ENCODE data around the gene RNASE7. TPM values are rescaled to one million over a fixed set of nuclear protein-coding genes. Genes with fewer than 3 reads are reported as not detected.

The RNASE7 gene, protein sequence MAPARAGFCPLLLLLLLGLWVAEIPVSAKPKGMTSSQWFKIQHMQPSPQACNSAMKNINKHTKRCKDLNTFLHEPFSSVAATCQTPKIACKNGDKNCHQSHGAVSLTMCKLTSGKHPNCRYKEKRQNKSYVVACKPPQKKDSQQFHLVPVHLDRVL
- not detected for total RNA-seq (2021; fragmentation: NEBNext Ultra II Directional; extraction: Animal tissue kit (Norgen Biotek cat#: 25700))
- long read RNA-seq, result 0 reads

- Mint-ChIP-seq H3K4me3 (no peak within 1 kb of the TSS), H3K4me1 (ENCODE audit: low read depth) (peaks cover 54% of the 10 kb centered on the region), H3K9me3 (no peaks in the 10 kb centered on the region), H3K36me3 (ENCODE audit: low read depth) (no peaks in the 10 kb centered on the region), H3K27me3 (ENCODE audit: insufficient read depth) (peaks cover 23% of the 10 kb centered on the region), H3K27ac (no peak within 1 kb of the TSS)
- TF ChIP-seq, protein P1, sequence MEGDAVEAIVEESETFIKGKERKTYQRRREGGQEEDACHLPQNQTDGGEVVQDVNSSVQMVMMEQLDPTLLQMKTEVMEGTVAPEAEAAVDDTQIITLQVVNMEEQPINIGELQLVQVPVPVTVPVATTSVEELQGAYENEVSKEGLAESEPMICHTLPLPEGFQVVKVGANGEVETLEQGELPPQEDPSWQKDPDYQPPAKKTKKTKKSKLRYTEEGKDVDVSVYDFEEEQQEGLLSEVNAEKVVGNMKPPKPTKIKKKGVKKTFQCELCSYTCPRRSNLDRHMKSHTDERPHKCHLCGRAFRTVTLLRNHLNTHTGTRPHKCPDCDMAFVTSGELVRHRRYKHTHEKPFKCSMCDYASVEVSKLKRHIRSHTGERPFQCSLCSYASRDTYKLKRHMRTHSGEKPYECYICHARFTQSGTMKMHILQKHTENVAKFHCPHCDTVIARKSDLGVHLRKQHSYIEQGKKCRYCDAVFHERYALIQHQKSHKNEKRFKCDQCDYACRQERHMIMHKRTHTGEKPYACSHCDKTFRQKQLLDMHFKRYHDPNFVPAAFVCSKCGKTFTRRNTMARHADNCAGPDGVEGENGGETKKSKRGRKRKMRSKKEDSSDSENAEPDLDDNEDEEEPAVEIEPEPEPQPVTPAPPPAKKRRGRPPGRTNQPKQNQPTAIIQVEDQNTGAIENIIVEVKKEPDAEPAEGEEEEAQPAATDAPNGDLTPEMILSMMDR (IDR thresholded peaks at IDR 0.05), result no peak
- DNase-seq, result peak; percentile 54
Observed at GRCh38 chr14:21041676-21042433, at the start of gene RNASE7. Gene RNASE7, plus strand, starts transcription at chr14:21042362. Its CDS starts 631 bp downstream, at chr14:21042993.

DNA sequence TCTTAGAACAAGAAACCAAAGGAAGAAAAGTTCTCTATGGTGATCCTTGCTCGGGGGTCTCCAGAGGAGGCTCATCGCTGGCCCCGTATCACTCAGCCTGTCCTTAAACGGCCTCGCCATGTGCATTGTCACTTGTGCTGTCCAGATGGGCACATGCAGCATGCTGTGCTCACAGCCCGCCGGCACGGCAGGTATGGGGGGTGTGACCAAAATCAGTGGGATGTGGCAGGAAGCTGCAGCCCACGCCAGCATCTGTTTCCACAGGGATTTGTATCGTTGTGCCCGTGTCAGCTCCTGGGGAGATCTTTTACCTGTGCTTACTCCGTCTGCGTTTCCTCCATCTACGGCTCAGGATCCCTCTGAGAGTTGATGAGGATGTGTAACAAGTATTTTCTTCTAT is 45.6 kb upstream of the RNASE7 start:
- Mint-ChIP-seq H3K9me3 (no peaks in the 10 kb centered on the region), H3K4me3 (no peak overlapping the region), H3K36me3 (ENCODE audit: low read depth) (peaks cover 32% of the 10 kb centered on the region), H3K4me1 (ENCODE audit: low read depth) (peaks cover 27% of the 10 kb centered on the region), H3K27me3 (ENCODE audit: insufficient read depth) (no peaks in the 10 kb centered on the region), H3K27ac (no peak overlapping the region)
- TF ChIP-seq, protein P1 (IDR thresholded peaks at IDR 0.05), result no peak
- no peak for DNase-seq

GRCh38 chr14:20997115-20997514 is 45.0 kb upstream of the RNASE7 start:
- Mint-ChIP-seq H3K4me1 (ENCODE audit: low read depth) (peaks cover 22% of the 10 kb centered on the region), H3K4me3 (no peak overlapping the region), H3K27me3 (ENCODE audit: insufficient read depth) (no peaks in the 10 kb centered on the region), H3K27ac (no peak overlapping the region), H3K9me3 (no peaks in the 10 kb centered on the region), H3K36me3 (ENCODE audit: low read depth) (peaks cover 28% of the 10 kb centered on the region)
- no peak for DNase-seq
- TF ChIP-seq, protein P1 (IDR thresholded peaks at IDR 0.05), result no peak

DNA sequence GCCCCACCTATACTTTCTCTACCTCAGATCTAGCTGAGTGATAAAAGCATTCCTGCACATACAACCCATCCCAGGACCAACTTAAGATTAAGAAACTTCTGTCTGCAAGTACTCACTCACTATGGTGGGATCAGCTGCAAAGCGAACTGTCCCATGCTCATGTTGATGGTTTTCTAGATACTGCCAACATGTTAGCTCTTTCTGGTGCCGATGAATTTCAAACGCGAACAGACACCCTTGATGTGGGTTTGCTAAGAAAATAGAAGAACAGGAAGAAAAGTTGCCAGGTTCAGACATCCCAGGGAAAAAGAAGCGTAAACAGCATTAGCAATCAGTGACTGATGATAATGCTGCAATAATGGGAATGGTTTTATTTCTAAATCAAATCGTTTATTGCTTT is 44.6 kb upstream of the RNASE7 start:
- Mint-ChIP-seq H3K4me3 (no peak overlapping the region), H3K36me3 (ENCODE audit: low read depth) (peaks cover 27% of the 10 kb centered on the region)

DNA sequence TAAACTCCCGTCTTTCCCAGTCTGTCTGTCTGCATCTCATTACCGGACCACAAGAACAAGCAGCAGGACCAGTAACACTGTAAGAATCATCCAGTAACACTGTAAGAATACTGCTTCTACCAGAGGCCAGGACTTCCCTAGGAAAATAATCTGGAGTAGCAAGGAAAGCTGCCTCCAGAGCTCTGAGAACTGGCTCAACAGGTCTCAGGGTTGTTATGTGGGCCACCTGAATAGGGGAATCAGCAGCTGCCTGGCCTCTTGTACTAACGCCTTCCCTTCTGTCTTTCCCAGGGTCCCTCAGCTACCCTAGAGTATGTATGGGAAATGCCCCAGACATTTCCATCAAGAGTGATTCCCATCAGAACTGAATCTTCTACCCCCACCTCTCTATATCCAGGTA is 44.0 kb upstream of the RNASE7 start:
- Mint-ChIP-seq H3K36me3 (ENCODE audit: low read depth) (peaks cover 24% of the 10 kb centered on the region), H3K4me1 (ENCODE audit: low read depth) (peaks cover 21% of the 10 kb centered on the region), H3K27ac (peak overlapping the region; percentile 59; the same call in 1 of the 2 replicates), H3K9me3 (no peaks in the 10 kb centered on the region), H3K4me3 (no peak overlapping the region), H3K27me3 (ENCODE audit: insufficient read depth) (no peaks in the 10 kb centered on the region)
- TF ChIP-seq, protein P1 (IDR thresholded peaks at IDR 0.05), result no peak
- DNase-seq, result no peak

More for the DNA sequence above, 44.6 kb upstream of the RNASE7 start:
- Mint-ChIP-seq H3K27ac (no peak overlapping the region), H3K4me1 (ENCODE audit: low read depth) (peaks cover 21% of the 10 kb centered on the region), H3K27me3 (ENCODE audit: insufficient read depth) (no peaks in the 10 kb centered on the region), H3K9me3 (no peaks in the 10 kb centered on the region)
- no peak for DNase-seq
- TF ChIP-seq, protein P1 (IDR thresholded peaks at IDR 0.05), result no peak
